ENCODE measurements around the gene HNF4A. TPM values are rescaled to one million over a fixed set of nuclear protein-coding genes. Genes with fewer than 3 reads are reported as not detected.

Gene HNF4A
- total and polyA plus RNA-seq, 2 of the 13 experiments (the other 11 are each of a cell fraction or from before 2014, with no cell fraction given): 80.9 to 169 TPM

- TF ChIP-seq ZNF652 (CRISPR knock-in tag; IDR thresholded peaks at IDR 0.05; ENCODE audit: borderline replicate concordance, low read depth): no peak
- no peak for TF ChIP-seq HIVEP1 (CRISPR knock-in tag; IDR thresholded peaks at IDR 0.05)
- 0 out of 2 replicates have a peak, but pooled peaks have one; percentile 76 for TF ChIP-seq SALL2 (CRISPR knock-in tag; IDR thresholded peaks at IDR 0.05)
- no peak for TF ChIP-seq PRDM15 (CRISPR knock-in tag; IDR thresholded peaks at IDR 0.05)
- peak; percentile 90; the same call in 1 of the 2 replicates for TF ChIP-seq ZNF318 (CRISPR knock-in tag; IDR thresholded peaks at IDR 0.05)
- 0 out of 2 replicates have a peak, but pooled peaks have one; percentile 75 for TF ChIP-seq FUBP1 (CRISPR knock-in tag; IDR thresholded peaks at IDR 0.05; ENCODE audit: borderline replicate concordance)
- TF ChIP-seq CCDC6 (CRISPR knock-in tag; IDR thresholded peaks at IDR 0.05): no peak
- TF ChIP-seq ATAD3A (CRISPR knock-in tag; IDR thresholded peaks at IDR 0.05): no peak
- 0 out of 2 replicates have a peak, but pooled peaks have one; percentile 56 for TF ChIP-seq ZNF329 (CRISPR knock-in tag; IDR thresholded peaks at IDR 0.05; ENCODE audit: low read depth)
- TF ChIP-seq ZNF598 (CRISPR knock-in tag; IDR thresholded peaks at IDR 0.05; ENCODE audit: borderline replicate concordance): no peak
- peak; percentile 76 for TF ChIP-seq RBFOX2 (IDR thresholded peaks at IDR 0.05; ENCODE audit: low read depth, low read length)
- peak; percentile 1 for TF ChIP-seq RBM39 (IDR thresholded peaks at IDR 0.05; ENCODE audit: low read depth, low read length, poor library complexity, severe bottlenecking)
- TF ChIP-seq NR2F6 (IDR thresholded peaks at IDR 0.05): no peak
- no peak for TF ChIP-seq NR2F6 (CRISPR knock-in tag; IDR thresholded peaks at IDR 0.05)
Observed at GRCh38 chr20:44404204-44405181, 49.0 kb downstream of the HNF4A start (continued).
